ENCODE results near the gene IMMP2L. TPM values are rescaled to one million over a fixed set of nuclear protein-coding genes. Genes with fewer than 3 reads are reported as not detected.

Gene IMMP2L
- polyA plus RNA-seq, 1 donor (not counting 4 experiments of a cell fraction or from before 2014, with no cell fraction given): 14.1 TPM

DNA sequence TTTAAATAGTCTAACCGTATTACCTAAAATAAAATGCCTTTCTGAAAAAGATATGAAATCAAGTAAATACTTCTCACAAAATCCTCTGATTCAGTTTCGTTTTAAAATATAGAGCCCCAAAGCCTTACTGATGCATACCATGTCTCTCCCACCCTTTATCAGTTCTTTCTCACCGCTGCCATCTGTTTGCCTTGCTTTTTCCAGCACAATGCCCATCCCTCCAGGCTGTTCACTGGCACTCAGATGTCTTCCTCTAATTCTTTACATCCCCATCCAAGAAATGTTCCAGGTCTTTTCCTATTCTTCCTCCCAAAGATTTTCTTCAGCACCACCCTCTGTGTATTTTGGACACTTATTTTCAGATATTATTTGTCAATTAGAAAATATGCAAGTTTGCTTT is 587.9 kb downstream of the IMMP2L start:
- Histone ChIP-seq H3K36me3 (ENCODE audit: control insufficient read depth in 2 of 2, extremely low read depth in 1 of 2, insufficient read depth in 2 of 2, low read length in 2 of 2) (no peaks in the 10 kb centered on the region), H3K4me3 (ENCODE audit: control insufficient read depth in 2 of 3, extremely low read depth in 1 of 3, insufficient read depth in 2 of 3, low read depth in 1 of 3, low read length in 3 of 3) (no peak overlapping the region), H2AFZ (ENCODE audit: control insufficient read depth, low read length) (no peak overlapping the region), H3K9me3 (ENCODE audit: control insufficient read depth, low read depth, low read length) (no peaks in the 10 kb centered on the region), H3K27me3 (ENCODE audit: control insufficient read depth, extremely low read depth, insufficient read depth, low read length) (no peaks in the 10 kb centered on the region), H3K4me1 (ENCODE audit: control insufficient read depth, extremely low read depth, insufficient read depth, low read length) (no peaks in the 10 kb centered on the region), H3K4me2 (ENCODE audit: control insufficient read depth, extremely low read depth, insufficient read depth, low read depth, low read length) (no peak overlapping the region), H3K79me2 (ENCODE audit: control insufficient read depth, insufficient read depth, low read length) (no peaks in the 10 kb centered on the region), H4K20me1 (ENCODE audit: control insufficient read depth, extremely low read depth, insufficient read depth, low read length) (no peaks in the 10 kb centered on the region), H3K9me1 (ENCODE audit: control insufficient read depth, extremely low read depth, insufficient read depth, low read length) (no peaks in the 10 kb centered on the region), H3K27ac (ENCODE audit: control insufficient read depth, insufficient read depth, low read length) (no peak overlapping the region), H3K9ac (ENCODE audit: control insufficient read depth, extremely low read depth, insufficient read depth, low read length) (no peak overlapping the region)
- FAIRE-seq (no peak), DNase-seq (ENCODE audit: low read depth, low spot score) (no peak)
- dilution Hi-C loops (cut with MboI; ENCODE audit: extremely low pct_ligation_motif_present, low sequenced_read_pairs): no loop called here
- TF ChIP-seq, protein P1, sequence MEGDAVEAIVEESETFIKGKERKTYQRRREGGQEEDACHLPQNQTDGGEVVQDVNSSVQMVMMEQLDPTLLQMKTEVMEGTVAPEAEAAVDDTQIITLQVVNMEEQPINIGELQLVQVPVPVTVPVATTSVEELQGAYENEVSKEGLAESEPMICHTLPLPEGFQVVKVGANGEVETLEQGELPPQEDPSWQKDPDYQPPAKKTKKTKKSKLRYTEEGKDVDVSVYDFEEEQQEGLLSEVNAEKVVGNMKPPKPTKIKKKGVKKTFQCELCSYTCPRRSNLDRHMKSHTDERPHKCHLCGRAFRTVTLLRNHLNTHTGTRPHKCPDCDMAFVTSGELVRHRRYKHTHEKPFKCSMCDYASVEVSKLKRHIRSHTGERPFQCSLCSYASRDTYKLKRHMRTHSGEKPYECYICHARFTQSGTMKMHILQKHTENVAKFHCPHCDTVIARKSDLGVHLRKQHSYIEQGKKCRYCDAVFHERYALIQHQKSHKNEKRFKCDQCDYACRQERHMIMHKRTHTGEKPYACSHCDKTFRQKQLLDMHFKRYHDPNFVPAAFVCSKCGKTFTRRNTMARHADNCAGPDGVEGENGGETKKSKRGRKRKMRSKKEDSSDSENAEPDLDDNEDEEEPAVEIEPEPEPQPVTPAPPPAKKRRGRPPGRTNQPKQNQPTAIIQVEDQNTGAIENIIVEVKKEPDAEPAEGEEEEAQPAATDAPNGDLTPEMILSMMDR (optimal IDR thresholded peaks at IDR 0.05 in 1 of 3, IDR thresholded peaks at IDR 0.05 in 1 of 3, conservative IDR thresholded peaks at IDR 0.05 in 1 of 3; ENCODE audit: extremely low read depth in 1 of 3, insufficient read depth in 2 of 3, low read length in 3 of 3): no peak
- no peak for TF ChIP-seq EZH2 (IDR thresholded peaks at IDR 0.05; ENCODE audit: low read length)

DNA sequence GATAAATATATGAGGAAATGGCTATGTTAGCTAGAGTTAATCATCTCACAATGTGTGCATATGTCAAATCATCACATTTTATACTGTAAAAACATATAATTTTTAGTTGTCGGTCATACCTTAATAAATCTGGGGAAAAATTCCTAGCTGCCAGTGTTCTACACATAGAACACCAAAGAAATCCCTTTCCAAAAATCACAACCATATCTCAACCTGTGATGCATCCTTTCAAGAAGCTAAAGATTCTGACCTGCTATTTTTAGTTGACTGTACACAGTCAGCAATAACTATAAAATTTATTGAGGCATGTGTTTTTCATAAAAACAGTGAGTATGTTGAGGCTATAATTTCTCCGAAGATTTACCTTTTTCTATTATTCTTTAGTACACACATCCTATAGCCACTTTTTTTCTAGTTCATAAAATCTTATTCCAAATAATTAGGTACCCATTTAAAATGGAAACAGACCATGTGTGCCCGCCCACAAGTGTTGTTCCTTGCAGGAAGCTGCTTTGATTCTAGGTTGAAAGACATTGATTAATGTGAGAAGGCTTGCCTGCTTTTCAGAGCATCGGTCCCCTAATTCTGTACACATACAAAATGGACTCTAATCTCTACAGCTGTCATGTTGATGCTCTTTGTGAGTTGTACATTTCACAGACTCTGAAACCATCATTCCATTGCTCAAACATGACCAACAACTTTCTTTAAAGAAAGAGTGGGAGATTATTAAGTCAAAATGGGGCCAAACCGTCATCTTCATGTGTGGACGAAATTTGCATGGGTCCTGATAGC is 588.9 kb downstream of the IMMP2L start:
- Histone ChIP-seq H3K4me1 (ENCODE audit: control insufficient read depth, extremely low read depth, insufficient read depth, low read length) (no peaks in the 10 kb centered on the region), H3K79me2 (ENCODE audit: control insufficient read depth, insufficient read depth, low read length) (no peaks in the 10 kb centered on the region), H3K27ac (ENCODE audit: control insufficient read depth, insufficient read depth, low read length) (no peak overlapping the region), H4K20me1 (ENCODE audit: control insufficient read depth, extremely low read depth, insufficient read depth, low read length) (no peaks in the 10 kb centered on the region), H3K4me2 (ENCODE audit: control insufficient read depth, extremely low read depth, insufficient read depth, low read depth, low read length) (no peak overlapping the region), H3K9ac (ENCODE audit: control insufficient read depth, extremely low read depth, insufficient read depth, low read length) (no peak overlapping the region), H3K9me3 (ENCODE audit: control insufficient read depth, low read depth, low read length) (no peaks in the 10 kb centered on the region), H3K4me3 (ENCODE audit: control insufficient read depth in 2 of 3, extremely low read depth in 1 of 3, insufficient read depth in 2 of 3, low read depth in 1 of 3, low read length in 3 of 3) (no peak overlapping the region), H2AFZ (ENCODE audit: control insufficient read depth, low read length) (no peak overlapping the region), H3K27me3 (ENCODE audit: control insufficient read depth, extremely low read depth, insufficient read depth, low read length) (no peaks in the 10 kb centered on the region), H3K9me1 (ENCODE audit: control insufficient read depth, extremely low read depth, insufficient read depth, low read length) (no peaks in the 10 kb centered on the region), H3K36me3 (ENCODE audit: control insufficient read depth in 2 of 2, extremely low read depth in 1 of 2, insufficient read depth in 2 of 2, low read length in 2 of 2) (no peaks in the 10 kb centered on the region)
- DNase-seq (ENCODE audit: low read depth, low spot score): no peak
- FAIRE-seq: no peak
- dilution Hi-C loops (cut with MboI; ENCODE audit: extremely low pct_ligation_motif_present, low sequenced_read_pairs): no loop called here
- TF ChIP-seq, protein P1 (optimal IDR thresholded peaks at IDR 0.05 in 1 of 3, IDR thresholded peaks at IDR 0.05 in 1 of 3, conservative IDR thresholded peaks at IDR 0.05 in 1 of 3; ENCODE audit: extremely low read depth in 1 of 3, insufficient read depth in 2 of 3, low read length in 3 of 3): no peak
- no peak for TF ChIP-seq EZH2 (IDR thresholded peaks at IDR 0.05; ENCODE audit: low read length)

Data from keratinocyte (primary cell).